ENCODE measurements around the gene RASGEF1B.

DNA sequence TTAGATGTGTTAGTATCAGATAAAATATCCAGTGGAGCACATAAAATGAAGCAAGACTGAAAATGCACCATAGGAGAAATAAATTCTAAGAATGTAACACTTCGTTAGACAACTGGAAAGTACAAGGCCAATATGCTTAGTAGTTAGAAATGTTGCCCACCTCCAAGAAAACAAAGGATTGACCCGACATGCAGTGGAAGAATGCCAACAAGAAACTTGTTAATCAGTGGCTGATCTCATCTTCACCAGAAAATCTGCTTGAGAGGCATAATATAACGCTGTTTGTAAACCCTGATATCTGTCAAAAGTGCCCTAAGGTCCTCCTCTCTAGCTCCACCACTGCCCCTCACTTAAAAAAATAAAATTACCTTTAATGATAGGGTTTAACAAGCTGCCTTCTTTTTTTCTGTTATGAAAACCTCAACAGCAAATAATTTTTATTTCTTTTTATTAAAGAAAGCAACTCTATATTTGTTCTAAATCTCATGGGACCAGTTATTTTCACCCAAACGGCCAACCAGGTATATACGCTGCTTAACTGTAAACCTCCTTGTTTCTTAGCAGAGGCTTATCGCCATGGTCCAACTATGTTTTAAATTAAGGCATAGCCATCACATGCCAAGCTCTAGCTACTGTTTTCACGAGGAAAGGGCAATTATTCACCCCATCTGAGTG is 1.8 kb downstream of the RASGEF1B start:
- TF ChIP-seq POLR2AphosphoS5 (IDR thresholded peaks at IDR 0.05) (no peak), CTCF (IDR thresholded peaks at IDR 0.05) (no peak), POLR2A (IDR thresholded peaks at IDR 0.05; ENCODE audit: low read depth) (no peak), EP300 (IDR thresholded peaks at IDR 0.05) (no peak)

Measured in esophagus muscularis mucosa (tissue), 4 donors.